Trophoblast cell (in vitro differentiated cells and primary cell): ENCODE data around the gene TSPAN33. TPM values are rescaled to one million over a fixed set of nuclear protein-coding genes. Genes with fewer than 3 reads are reported as not detected.

ENCODE experiments used
- DNase-seq, 2 donors: peaks; one replicate each; pipeline ENCODE4 v3.0.0-alpha.2; 2016
- H2AFZ ChIP-seq: 2 replicates; pipeline ENCODE4 v1.6.1; 2013; ENCODE audit warnings: low read length, moderate library complexity, mild to moderate bottlenecking; ENCODE audit not compliant: insufficient read depth, poor library complexity
- H2AK5ac ChIP-seq: 2 replicates; pipeline ENCODE4 v1.6.1; 2013; ENCODE audit warnings: mild to moderate bottlenecking, low read length
- H2BK120ac ChIP-seq: 2 replicates; pipeline ENCODE4 v1.6.1; 2013; ENCODE audit warnings: low read length, mild to moderate bottlenecking, moderate library complexity; ENCODE audit not compliant: insufficient read depth, poor library complexity
- H2BK12ac ChIP-seq: 2 replicates; pipeline ENCODE4 v1.6.1; 2013; ENCODE audit warnings: mild to moderate bottlenecking, low read length, moderate library complexity
- H2BK5ac ChIP-seq: 2 replicates; pipeline ENCODE4 v1.6.1; 2013; ENCODE audit warnings: low read length, low read depth, moderate library complexity, mild to moderate bottlenecking; ENCODE audit not compliant: poor library complexity
- H3K14ac ChIP-seq: 2 replicates; pipeline ENCODE4 v1.6.1; 2013; ENCODE audit warnings: mild to moderate bottlenecking, low read length
- H3K18ac ChIP-seq: 2 replicates; pipeline ENCODE4 v1.6.1; 2013; ENCODE audit warnings: mild to moderate bottlenecking, low read length
- H3K23ac ChIP-seq: 2 replicates; pipeline ENCODE4 v1.6.1; 2013; ENCODE audit warnings: low read length
- H3K27ac ChIP-seq: 2 replicates; pipeline ENCODE4 v1.5.1; 2013; ENCODE audit warnings: low read depth, mild to moderate bottlenecking, inconsistent platforms, low read length, moderate library complexity
- H3K27me3 ChIP-seq: 2 replicates; pipeline ENCODE4 v1.6.1; 2013; ENCODE audit warnings: inconsistent platforms, mild to moderate bottlenecking, low read length, moderate library complexity; ENCODE audit not compliant: insufficient read depth
- H3K36me3 ChIP-seq, 2 experiments: 1 replicate in 1 of 2; 2 replicates in 1 of 2; pipeline ENCODE4 v1.6.1; 2013; ENCODE audit warnings: low read length in 2 of 2, mild to moderate bottlenecking in 2 of 2, moderate library complexity in 1 of 2; ENCODE audit not compliant: insufficient read depth in 2 of 2, control insufficient read depth in 1 of 2
- H3K4ac ChIP-seq: 2 replicates; pipeline ENCODE4 v1.6.1; 2013; ENCODE audit warnings: low read depth, mild to moderate bottlenecking, low read length, moderate library complexity
- H3K4me1 ChIP-seq, 2 experiments: 1 replicate in 1 of 2; 2 replicates in 1 of 2; pipeline ENCODE4 v1.6.1; 2013; ENCODE audit warnings: low read length in 2 of 2, mild to moderate bottlenecking in 2 of 2, moderate library complexity in 1 of 2; ENCODE audit not compliant: insufficient read depth in 2 of 2, control insufficient read depth in 1 of 2
- H3K4me2 ChIP-seq: 2 replicates; pipeline ENCODE4 v1.6.1; 2013; ENCODE audit warnings: inconsistent platforms, mild to moderate bottlenecking, low read length, moderate library complexity
- H3K4me3 ChIP-seq: 2 replicates; pipeline ENCODE4 v1.5.1; 2013; ENCODE audit warnings: mild to moderate bottlenecking, low read depth, low read length, inconsistent platforms
- H3K79me1 ChIP-seq: one replicate; pipeline ENCODE4 v1.6.1; 2013; ENCODE audit warnings: low read length
- H3K79me2 ChIP-seq: 2 replicates; pipeline ENCODE4 v1.6.1; 2013; ENCODE audit warnings: low read length, mild to moderate bottlenecking; ENCODE audit not compliant: control insufficient read depth, insufficient read depth, poor library complexity
- H3K9ac ChIP-seq: 2 replicates; pipeline ENCODE4 v1.6.1; 2013; ENCODE audit warnings: mild to moderate bottlenecking, low read length
- H3K9me3 ChIP-seq: 2 replicates; pipeline ENCODE4 v1.6.1; 2013; ENCODE audit warnings: low read depth, mild to moderate bottlenecking, control low read depth, inconsistent platforms, low read length; ENCODE audit not compliant: insufficient read depth
- H4K12ac ChIP-seq: 2 replicates; pipeline ENCODE4 v1.6.1; 2013; ENCODE audit warnings: low read depth, mild to moderate bottlenecking, low read length, moderate library complexity
- H4K8ac ChIP-seq: 2 replicates; pipeline ENCODE4 v1.6.1; 2013; ENCODE audit warnings: low read depth, mild to moderate bottlenecking, low read length, moderate library complexity
- H4K91ac ChIP-seq: one replicate; pipeline ENCODE4 v1.6.1; 2013; ENCODE audit warnings: low read depth, mild to moderate bottlenecking, low read length, moderate library complexity
- WGBS: extraction: QIAGEN DNeasy Blood & Tissue Kit; methylation state at CpG from one replicate; pipeline ENCODE4 v1.1.7; 2013; ENCODE audit warnings: missing lambda C conversion rate; ENCODE audit not compliant: insufficient read length, insufficient coverage; ENCODE audit errors: extremely low coverage; 5-methylcytosine and 5-hydroxymethylcytosine counted together
- polyA plus RNA-seq: library from polyadenylated mRNA; stranded (reverse); fragments of 200-250 nt; gene quantifications from 2 replicates; pipeline ENCODE4 v1.2.3, GENCODE V29; 2013

TSPAN33 gene
- 2.3 and 2.6 TPM in 2 replicates for polyA plus RNA-seq

- H3K36me3 ChIP-seq: no peaks in the 10 kb centered on the region
- peak within 1 kb of the TSS; percentile 15 for H2AFZ ChIP-seq
- no peak within 1 kb of the TSS for H3K18ac ChIP-seq
- no peak within 1 kb of the TSS for H2BK120ac ChIP-seq
- H3K4me2 ChIP-seq: peak within 1 kb of the TSS; percentile 66
- no peak within 1 kb of the TSS for H3K27ac ChIP-seq
- no peak within 1 kb of the TSS for H3K14ac ChIP-seq
- H3K23ac ChIP-seq: no peak within 1 kb of the TSS
- H4K12ac ChIP-seq: no peak within 1 kb of the TSS
- no peak within 1 kb of the TSS for H3K9ac ChIP-seq
- H3K79me1 ChIP-seq: no peaks in the 10 kb centered on the region
- H2BK12ac ChIP-seq: no peak within 1 kb of the TSS
- no peak within 1 kb of the TSS for H4K8ac ChIP-seq
- H2AK5ac ChIP-seq: no peak within 1 kb of the TSS
- no peak within 1 kb of the TSS for H2BK5ac ChIP-seq
- no peak within 1 kb of the TSS for H3K4ac ChIP-seq
- no peaks in the 10 kb centered on the region for H3K79me2 ChIP-seq
- H3K9me3 ChIP-seq: no peaks in the 10 kb centered on the region
- peak within 1 kb of the TSS; percentile 51 for H3K4me3 ChIP-seq
- WGBS: no CpG with 5 or more reads among the region's 43 CpGs
- DNase-seq: peak; percentile 40 to 77
- no peak within 1 kb of the TSS for H4K91ac ChIP-seq
- H3K27me3 ChIP-seq: no peaks in the 10 kb centered on the region
- peaks cover 7% of the 10 kb centered on the region in 2 experiments for H3K4me1 ChIP-seq
Measured at GRCh38 chr7:129144095-129144833, at the start of gene TSPAN33. Gene TSPAN33, plus strand, starts transcription at chr7:129144707. Its CDS starts 274 bp downstream, at chr7:129144981.

- Histone ChIP-seq H3K4me2 (no peak overlapping the region), H3K9me3 (no peaks in the 10 kb centered on the region), H3K27me3 (no peaks in the 10 kb centered on the region), H3K36me3 (no peaks in the 10 kb centered on the region), H4K12ac (no peak overlapping the region), H2BK12ac (no peak overlapping the region), H3K4ac (no peak overlapping the region), H3K14ac (no peak overlapping the region), H2AFZ (no peak overlapping the region), H3K79me2 (no peaks in the 10 kb centered on the region), H4K91ac (no peak overlapping the region), H3K23ac (no peak overlapping the region), H3K18ac (no peak overlapping the region), H2BK120ac (no peak overlapping the region), H4K8ac (no peak overlapping the region), H3K79me1 (no peaks in the 10 kb centered on the region), H2AK5ac (no peak overlapping the region), H2BK5ac (no peak overlapping the region), H3K27ac (no peak overlapping the region), H3K4me1 (no peaks in the 10 kb centered on the region), H3K9ac (no peak overlapping the region), H3K4me3 (no peak overlapping the region)
- WGBS: no CpG with 5 or more reads among the region's 6 CpGs
- no peak for DNase-seq
Measured at GRCh38 chr7:129095258-129095657, 49.2 kb upstream of the TSPAN33 start.

DNA sequence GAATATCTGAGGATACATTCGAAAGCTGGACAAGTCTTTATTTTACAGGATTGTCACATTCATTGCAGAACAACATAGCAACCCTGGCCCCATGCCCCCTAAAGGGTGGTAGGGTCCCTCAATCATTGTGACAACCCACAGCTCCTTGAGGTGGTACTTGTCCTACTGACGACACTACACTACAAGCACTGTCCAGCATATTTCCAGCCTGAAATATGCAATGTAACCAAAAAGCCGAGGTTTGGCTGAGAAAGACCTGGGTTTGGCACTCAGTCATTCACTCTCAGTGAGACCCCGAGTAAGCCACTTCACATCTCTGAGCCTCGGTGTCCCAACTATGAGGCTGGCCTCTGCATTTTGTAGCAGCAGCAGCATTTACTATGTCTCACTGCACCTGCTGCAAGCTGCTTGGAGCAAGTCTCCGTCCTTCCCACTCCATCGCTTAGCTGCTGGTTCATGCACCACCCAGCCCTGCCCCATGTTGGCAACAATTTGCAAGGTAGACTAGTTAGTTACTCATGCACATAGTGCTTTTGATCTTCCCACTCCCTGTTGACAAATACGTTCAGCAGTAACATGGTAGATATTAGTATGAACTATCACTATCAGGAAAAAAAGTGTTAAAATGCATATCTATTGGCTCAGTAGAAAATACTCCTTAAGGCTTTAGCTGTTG is 46.0 kb upstream of the TSPAN33 start:
- Histone ChIP-seq H3K9ac (no peak overlapping the region), H2BK5ac (no peak overlapping the region), H3K27ac (no peak overlapping the region), H2AFZ (no peak overlapping the region), H3K4me3 (no peak overlapping the region), H3K36me3 (no peaks in the 10 kb centered on the region), H3K23ac (no peak overlapping the region), H3K18ac (no peak overlapping the region), H4K91ac (no peak overlapping the region), H3K4me2 (no peak overlapping the region), H2BK12ac (no peak overlapping the region), H3K4me1 (no peaks in the 10 kb centered on the region), H2AK5ac (no peak overlapping the region), H4K8ac (no peak overlapping the region), H3K9me3 (no peaks in the 10 kb centered on the region), H3K79me2 (no peaks in the 10 kb centered on the region), H3K79me1 (no peaks in the 10 kb centered on the region), H3K4ac (no peak overlapping the region), H2BK120ac (no peak overlapping the region), H3K14ac (no peak overlapping the region), H3K27me3 (no peaks in the 10 kb centered on the region), H4K12ac (no peak overlapping the region)
- no peak for DNase-seq
- no CpG with 5 or more reads among the region's 8 CpGs for WGBS

- H4K8ac ChIP-seq: no peak overlapping the region
- H2AFZ ChIP-seq: no peak overlapping the region
- no peak overlapping the region for H2BK120ac ChIP-seq
- H3K36me3 ChIP-seq: no peaks in the 10 kb centered on the region
- H2BK5ac ChIP-seq: no peak overlapping the region
- H4K91ac ChIP-seq: no peak overlapping the region
- H3K4me1 ChIP-seq: no peaks in the 10 kb centered on the region
- H2AK5ac ChIP-seq: no peak overlapping the region
- peaks cover 2% of the 10 kb centered on the region for H3K9me3 ChIP-seq
- no CpG with 5 or more reads among the region's 2 CpGs for WGBS
- H2BK12ac ChIP-seq: no peak overlapping the region
- no peak overlapping the region for H3K4ac ChIP-seq
- no peak for DNase-seq
- no peak overlapping the region for H3K14ac ChIP-seq
- no peak overlapping the region for H3K4me2 ChIP-seq
- H3K23ac ChIP-seq: no peak overlapping the region
- no peaks in the 10 kb centered on the region for H3K79me1 ChIP-seq
- no peak overlapping the region for H3K18ac ChIP-seq
- no peak overlapping the region for H3K27ac ChIP-seq
- no peaks in the 10 kb centered on the region for H3K27me3 ChIP-seq
- no peak overlapping the region for H3K9ac ChIP-seq
- no peak overlapping the region for H3K4me3 ChIP-seq
- H3K79me2 ChIP-seq: no peaks in the 10 kb centered on the region
- H4K12ac ChIP-seq: no peak overlapping the region
Measured at GRCh38 chr7:129100827-129101166, 43.7 kb upstream of the TSPAN33 start.
